GM18951 (cell line): ENCODE measurements around the gene RGS1.
"Not testable (repeated sequence)": the region's sequence is repeated elsewhere in the genome, so short reads cannot be mapped to it uniquely, and the experiment has no call there.

Experiments used
- POLR2A ChIP-seq: IDR thresholded peaks from 4 replicates; pipeline ENCODE4 v1.6.1; 2011; ENCODE audit warnings: mild to moderate bottlenecking; ENCODE audit not compliant: insufficient read length, insufficient read depth; ENCODE audit errors: extremely low read depth
- in situ Hi-C: fragments of 300-500 bp; cut with MboI; formaldehyde crosslinking; loops from one replicate; pipeline ENCODE4 v1.12.0; 2022; ENCODE audit warnings: low sequenced_read_pairs, mixed read lengths, inconsistent platforms; ENCODE audit not compliant: unreplicated experiment

Gene RGS1

GRCh38 chr1:192575499-192576189 lies at the start of gene RGS1:
Gene RGS1, plus strand, starts transcription at chr1:192575773. Its CDS starts 20 bp downstream, at chr1:192575793.
- TF ChIP-seq POLR2A: peak; percentile 87
- in situ Hi-C loops: no loop called here

- in situ Hi-C loops: no loop called here
- TF ChIP-seq POLR2A: no peak
Measured at GRCh38 chr1:192527111-192527795, 48.3 kb upstream of the RGS1 start.

GRCh38 chr1:192527950-192528349 lies 47.6 kb upstream of the RGS1 start:
- no peak for TF ChIP-seq POLR2A
- in situ Hi-C loops: no loop called here

GRCh38 chr1:192529031-192529755 lies 46.4 kb upstream of the RGS1 start:
- in situ Hi-C loops: no loop called here
- TF ChIP-seq POLR2A: no peak

GRCh38 chr1:192529811-192530210 lies 45.8 kb upstream of the RGS1 start:
- TF ChIP-seq POLR2A: no peak
- in situ Hi-C loops: no loop called here

GRCh38 chr1:192530254-192530653 lies 45.3 kb upstream of the RGS1 start:
- in situ Hi-C loops: no loop called here
- no peak for TF ChIP-seq POLR2A

- in situ Hi-C loops: not testable (repeated sequence)
Measured at GRCh38 chr1:192531037-192531703, 44.4 kb upstream of the RGS1 start.

- in situ Hi-C loops: no loop called here
Measured at GRCh38 chr1:192534666-192535065, 40.9 kb upstream of the RGS1 start.

GRCh38 chr1:192535916-192536664 lies 39.5 kb upstream of the RGS1 start:
- TF ChIP-seq POLR2A: no peak
- in situ Hi-C loops: no loop called here

More at GRCh38 chr1:192534666-192535065, 40.9 kb upstream of the RGS1 start:
- TF ChIP-seq POLR2A: no peak

- in situ Hi-C loops: no loop called here
- TF ChIP-seq POLR2A: no peak
Measured at GRCh38 chr1:192538407-192539296, 36.9 kb upstream of the RGS1 start.

- in situ Hi-C loops: no loop called here
- TF ChIP-seq POLR2A: no peak
Measured at GRCh38 chr1:192539297-192540092, 36.1 kb upstream of the RGS1 start.
